Panc1 (cell line): ENCODE results near the gene GRAMD1B.

Source experiments
- CTCF ChIP-seq: fragments of 450-650 bp; IDR thresholded peaks from 2 replicates; pipeline ENCODE4 v1.5.1; 2017; ENCODE audit warnings: mild to moderate bottlenecking
- POLR2AphosphoS5 ChIP-seq: IDR thresholded peaks from 2 replicates; pipeline ENCODE4 v1.6.1; 2012; ENCODE audit warnings: mild to moderate bottlenecking, low read depth, low read length, moderate library complexity
- TF ChIP-seq, protein P1 (sequence below), 2 experiments: IDR thresholded peaks; 2 replicates each; pipeline ENCODE4 v1.6.1; 2011 to 2012; ENCODE audit warnings: low read depth in 2 of 2, control low read depth in 1 of 2, low read length in 1 of 2, mild to moderate bottlenecking in 1 of 2, moderate library complexity in 1 of 2; ENCODE audit not compliant: insufficient read depth in 1 of 2

GRCh38 chr11:123480882-123481281, 50.8 kb downstream of the GRAMD1B start:
- TF ChIP-seq CTCF (no peak), POLR2AphosphoS5 (no peak)
- TF ChIP-seq, protein P1, sequence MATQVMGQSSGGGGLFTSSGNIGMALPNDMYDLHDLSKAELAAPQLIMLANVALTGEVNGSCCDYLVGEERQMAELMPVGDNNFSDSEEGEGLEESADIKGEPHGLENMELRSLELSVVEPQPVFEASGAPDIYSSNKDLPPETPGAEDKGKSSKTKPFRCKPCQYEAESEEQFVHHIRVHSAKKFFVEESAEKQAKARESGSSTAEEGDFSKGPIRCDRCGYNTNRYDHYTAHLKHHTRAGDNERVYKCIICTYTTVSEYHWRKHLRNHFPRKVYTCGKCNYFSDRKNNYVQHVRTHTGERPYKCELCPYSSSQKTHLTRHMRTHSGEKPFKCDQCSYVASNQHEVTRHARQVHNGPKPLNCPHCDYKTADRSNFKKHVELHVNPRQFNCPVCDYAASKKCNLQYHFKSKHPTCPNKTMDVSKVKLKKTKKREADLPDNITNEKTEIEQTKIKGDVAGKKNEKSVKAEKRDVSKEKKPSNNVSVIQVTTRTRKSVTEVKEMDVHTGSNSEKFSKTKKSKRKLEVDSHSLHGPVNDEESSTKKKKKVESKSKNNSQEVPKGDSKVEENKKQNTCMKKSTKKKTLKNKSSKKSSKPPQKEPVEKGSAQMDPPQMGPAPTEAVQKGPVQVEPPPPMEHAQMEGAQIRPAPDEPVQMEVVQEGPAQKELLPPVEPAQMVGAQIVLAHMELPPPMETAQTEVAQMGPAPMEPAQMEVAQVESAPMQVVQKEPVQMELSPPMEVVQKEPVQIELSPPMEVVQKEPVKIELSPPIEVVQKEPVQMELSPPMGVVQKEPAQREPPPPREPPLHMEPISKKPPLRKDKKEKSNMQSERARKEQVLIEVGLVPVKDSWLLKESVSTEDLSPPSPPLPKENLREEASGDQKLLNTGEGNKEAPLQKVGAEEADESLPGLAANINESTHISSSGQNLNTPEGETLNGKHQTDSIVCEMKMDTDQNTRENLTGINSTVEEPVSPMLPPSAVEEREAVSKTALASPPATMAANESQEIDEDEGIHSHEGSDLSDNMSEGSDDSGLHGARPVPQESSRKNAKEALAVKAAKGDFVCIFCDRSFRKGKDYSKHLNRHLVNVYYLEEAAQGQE (IDR thresholded peaks at IDR 0.05; ENCODE audit: insufficient read depth in 1 of 2, low read depth in 2 of 2, low read length in 1 of 2), result no peak
